Placental pericyte (primary cell): ENCODE measurements around the gene RPS6KA5. TPM values are rescaled to one million over a fixed set of nuclear protein-coding genes. Genes with fewer than 3 reads are reported as not detected.

Source experiments
- small RNA-seq: library from RNA; depleted of rRNA; stranded (forward); fragments of <200 nt; gene quantifications from one replicate; pipeline ENCODE3, GENCODE V24; 2012; ENCODE audit warnings: low replicate concordance
- total RNA-seq: library from RNA; depleted of rRNA; stranded (reverse); fragments of >200 nt; gene quantifications from 2 replicates; pipeline ENCODE4 v1.2.3, GENCODE V29; 2012

Gene RPS6KA5
- total RNA-seq = 0.44 and 1.0 TPM in 2 replicates

DNA sequence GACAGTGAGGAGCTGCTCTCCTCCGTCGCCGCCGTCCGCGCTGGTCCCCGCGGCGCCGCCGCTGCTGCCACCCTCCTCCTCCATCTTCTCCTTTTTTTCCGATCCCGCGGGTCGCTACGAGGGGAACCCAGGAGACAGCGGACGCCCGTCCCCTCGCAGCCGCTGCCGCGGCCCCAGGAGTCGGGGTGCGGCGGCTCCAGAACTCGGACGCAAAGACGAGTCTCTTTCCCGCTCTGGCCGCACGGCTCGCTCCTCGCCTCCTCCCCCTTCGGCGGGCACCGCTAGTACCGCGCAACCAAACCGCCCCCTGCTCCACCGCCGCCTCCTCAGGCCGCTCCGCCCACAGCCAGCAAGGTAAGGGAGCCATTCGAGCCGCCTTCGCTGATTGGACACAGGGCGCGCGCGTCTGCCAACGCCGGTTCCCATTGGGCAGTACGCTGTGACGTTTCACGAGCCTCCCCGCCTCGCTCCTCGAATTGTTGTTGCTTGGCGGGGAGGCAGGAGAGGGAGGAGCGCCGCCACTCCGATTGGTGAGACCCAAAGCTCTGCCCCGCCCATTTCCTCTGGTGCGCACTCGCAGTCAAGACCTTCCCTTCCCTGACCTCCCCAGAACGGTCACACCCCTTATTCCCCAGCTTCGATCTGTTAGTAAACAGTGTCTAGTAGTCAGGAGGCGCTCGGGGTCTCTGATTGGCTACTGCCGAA, at the start of gene RPS6KA5:
TSS of gene RPS6KA5 (minus strand) at position 291 of the 705 bp plus-strand sequence. CDS start at position 84, 207 bp downstream.

GRCh38 chr14:90815822-90816662, 244.4 kb downstream of the RPS6KA5 start, which contains the start of gene TTC7B:
TSS of gene TTC7B (minus strand) at chr14:90816430. CDS start at chr14:90816295, 135 bp downstream.

Small RNA genes within 50 kb of the gene (small RNA-seq; reads per million reads assigned to genes)
- not detected for gene RNU7-30P

Other genes starting within 250 kb of the RPS6KA5 start
- gene TTC7B, start 244.2 kb downstream of the RPS6KA5 start, total RNA-seq = 39.1 and 42.2 TPM in 2 replicates
- gene DGLUCY, start 53.4 kb upstream of the RPS6KA5 start, total RNA-seq = 33.3 and 38.2 TPM in 2 replicates
- gene GPR68, start 184.1 kb upstream of the RPS6KA5 start, total RNA-seq = 6.1 and 26.9 TPM in 2 replicates